ENCODE results near the gene MINDY4B. TPM values are rescaled to one million over a fixed set of nuclear protein-coding genes. Genes with fewer than 3 reads are reported as not detected.
"Not testable (repeated sequence)": the region's sequence is repeated elsewhere in the genome, so short reads cannot be mapped to it uniquely, and the experiment has no call there.

MINDY4B gene
- total and polyA plus RNA-seq, 10 of the 15 experiments (the other 5 are each of a cell fraction or from before 2014, with no cell fraction given), result not detected

- intact Hi-C loops (cut with micrococcal nuclease; ENCODE audit: unreplicated experiment); H3K4me3 ChIP-seq; H2AFZ ChIP-seq (ENCODE audit: control insufficient read depth, low read depth, low read length); in situ Hi-C loops (cut with MboI); H3K4me2 ChIP-seq (ENCODE audit: control insufficient read depth, insufficient read depth); CTCF ChIA-PET; H3K9ac ChIP-seq (ENCODE audit: control insufficient read depth, insufficient read depth, low read length); H3K4me1 ChIP-seq (ENCODE audit: control insufficient read depth, insufficient read depth, low read length); POLR2A ChIA-PET; RAD21 ChIA-PET (ENCODE audit: unreplicated experiment); SMC1A ChIA-PET (ENCODE audit: uncharacterized antibody, unreplicated experiment); H4K20me1 ChIP-seq (ENCODE audit: control insufficient read depth, insufficient read depth); H3K79me2 ChIP-seq (ENCODE audit: control insufficient read depth, insufficient read depth, low read length); H3K27me3 ChIP-seq (replicated peaks in 1 of 2; ENCODE audit: control insufficient read depth in 2 of 2, insufficient read depth in 2 of 2, low read length in 1 of 2); H3K9me3 ChIP-seq (replicated peaks; ENCODE audit: control insufficient read depth, insufficient read depth, low read length); FAIRE-seq; ATAC-seq; BruUV-seq (replicated peaks); DNase-seq (ENCODE audit: low read depth, low spot score); H3K36me3 ChIP-seq (ENCODE audit: control insufficient read depth in 2 of 2, insufficient read depth in 2 of 2, low read length in 1 of 2); H3K27ac ChIP-seq (ENCODE audit: control insufficient read depth, insufficient read depth): not testable (repeated sequence)
- 58% methylated on average over 8 of the region's 8 CpGs for WGBS (ENCODE audit: insufficient coverage, insufficient replicate concordance, low lambda C conversion rate, missing lambda C conversion rate)
Observed at GRCh38 chr3:150857936-150858335, 47.3 kb downstream of the MINDY4B start.

- ChIA-PET RAD21 (ENCODE audit: unreplicated experiment) (no interaction called here), CTCF (interaction anchor here (1.3 kb wide), 1 partner anchor 11 kb away, joined by 3 read pairs; no protein-coding TSS in a partner anchor), SMC1A (ENCODE audit: uncharacterized antibody, unreplicated experiment) (interaction anchor here (0.9 kb wide), 1 partner anchor 49 kb away, joined by 3 read pairs; no protein-coding TSS in a partner anchor), POLR2A (interaction anchor here (0.6 kb wide), 1 partner anchor 12 kb away, joined by 3 read pairs; no protein-coding TSS in a partner anchor)
- no peaks in the 10 kb centered on the region for H3K27me3 ChIP-seq (replicated peaks in 1 of 2; ENCODE audit: control insufficient read depth in 2 of 2, insufficient read depth in 2 of 2, low read length in 1 of 2)
- no peaks in the 10 kb centered on the region for H3K4me1 ChIP-seq (ENCODE audit: control insufficient read depth, insufficient read depth, low read length)
- WGBS (ENCODE audit: insufficient coverage, insufficient replicate concordance, low lambda C conversion rate, missing lambda C conversion rate), result 0% methylated on average over 3 of the region's 3 CpGs
- H3K27ac ChIP-seq (ENCODE audit: control insufficient read depth, insufficient read depth), result no peak overlapping the region
- no peak overlapping the region for H3K9ac ChIP-seq (ENCODE audit: control insufficient read depth, insufficient read depth, low read length)
- DNase-seq (ENCODE audit: low read depth, low spot score) (no peak), FAIRE-seq (no peak), ATAC-seq (no peak)
- no peak overlapping the region for H2AFZ ChIP-seq (ENCODE audit: control insufficient read depth, low read depth, low read length)
- no TSS peak for BruUV-seq (replicated peaks)
- no peak for TF ChIP-seq TCF7 (IDR thresholded peaks at IDR 0.05; ENCODE audit: borderline replicate concordance)
- TF ChIP-seq YY1 (IDR thresholded peaks at IDR 0.05; ENCODE audit: low read depth, low read length), result no peak
- no peak for TF ChIP-seq IRF4 (IDR thresholded peaks at IDR 0.05; ENCODE audit: low read depth, low read length)
- TF ChIP-seq BACH1 (IDR thresholded peaks at IDR 0.05; ENCODE audit: borderline replicate concordance), result no peak
- no peak for TF ChIP-seq YBX1 (IDR thresholded peaks at IDR 0.05)
- TF ChIP-seq DPF2 (IDR thresholded peaks at IDR 0.05), result no peak
- no peak for TF ChIP-seq SREBF1 (IDR thresholded peaks at IDR 0.05; ENCODE audit: low read length)
- no peak for TF ChIP-seq HCFC1 (IDR thresholded peaks at IDR 0.05; ENCODE audit: low read length)
- TF ChIP-seq SMAD1 (IDR thresholded peaks at IDR 0.05; ENCODE audit: low read depth, partially characterized antibody), result no peak
- no peak for TF ChIP-seq MXI1 (IDR thresholded peaks at IDR 0.05; ENCODE audit: low read depth, low read length)
- no peak for TF ChIP-seq PML (IDR thresholded peaks at IDR 0.05; ENCODE audit: low read length)
- no peak for TF ChIP-seq SMC3 (IDR thresholded peaks at IDR 0.05; ENCODE audit: borderline replicate concordance, low read length)
- H3K79me2 ChIP-seq (ENCODE audit: control insufficient read depth, insufficient read depth, low read length), result no peaks in the 10 kb centered on the region
- no peaks in the 10 kb centered on the region for H4K20me1 ChIP-seq (ENCODE audit: control insufficient read depth, insufficient read depth)
- no peaks in the 10 kb centered on the region for H3K36me3 ChIP-seq (ENCODE audit: control insufficient read depth in 2 of 2, insufficient read depth in 2 of 2, low read length in 1 of 2)
- H3K4me3 ChIP-seq, result no peak overlapping the region
- intact Hi-C loops (cut with micrococcal nuclease; ENCODE audit: unreplicated experiment), result no loop called here
- no peaks in the 10 kb centered on the region; the same call in 2 of the 3 replicates for H3K9me3 ChIP-seq (replicated peaks; ENCODE audit: control insufficient read depth, insufficient read depth, low read length)
- in situ Hi-C loops (cut with MboI), result no loop called here
- H3K4me2 ChIP-seq (ENCODE audit: control insufficient read depth, insufficient read depth), result no peak overlapping the region
Observed at GRCh38 chr3:150850191-150850590, 55.0 kb downstream of the MINDY4B start.

Data from GM12878 (cell line).